ENCODE data around the gene SLC18A3.

GRCh38 chr10:49618821-49619220, 8.7 kb downstream of the SLC18A3 start:
- TF ChIP-seq, protein P1, sequence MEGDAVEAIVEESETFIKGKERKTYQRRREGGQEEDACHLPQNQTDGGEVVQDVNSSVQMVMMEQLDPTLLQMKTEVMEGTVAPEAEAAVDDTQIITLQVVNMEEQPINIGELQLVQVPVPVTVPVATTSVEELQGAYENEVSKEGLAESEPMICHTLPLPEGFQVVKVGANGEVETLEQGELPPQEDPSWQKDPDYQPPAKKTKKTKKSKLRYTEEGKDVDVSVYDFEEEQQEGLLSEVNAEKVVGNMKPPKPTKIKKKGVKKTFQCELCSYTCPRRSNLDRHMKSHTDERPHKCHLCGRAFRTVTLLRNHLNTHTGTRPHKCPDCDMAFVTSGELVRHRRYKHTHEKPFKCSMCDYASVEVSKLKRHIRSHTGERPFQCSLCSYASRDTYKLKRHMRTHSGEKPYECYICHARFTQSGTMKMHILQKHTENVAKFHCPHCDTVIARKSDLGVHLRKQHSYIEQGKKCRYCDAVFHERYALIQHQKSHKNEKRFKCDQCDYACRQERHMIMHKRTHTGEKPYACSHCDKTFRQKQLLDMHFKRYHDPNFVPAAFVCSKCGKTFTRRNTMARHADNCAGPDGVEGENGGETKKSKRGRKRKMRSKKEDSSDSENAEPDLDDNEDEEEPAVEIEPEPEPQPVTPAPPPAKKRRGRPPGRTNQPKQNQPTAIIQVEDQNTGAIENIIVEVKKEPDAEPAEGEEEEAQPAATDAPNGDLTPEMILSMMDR (IDR thresholded peaks at IDR 0.05): no peak
- no peak for TF ChIP-seq POLR2A (IDR thresholded peaks at IDR 0.05)

Data from testis (tissue), 2 donors.